CD4-positive, alpha-beta T cell treated with Interleukin-10 for 1 hour (primary cell): ENCODE results near the gene ANAPC4.

Experiments used
- DNase-seq: peaks from one replicate; pipeline ENCODE4 v3.0.0-alpha.2; 2020

The ANAPC4 gene

GRCh38 chr4:25379591-25379990, 2.5 kb downstream of the ANAPC4 start:
- DNase-seq: no peak

DNA sequence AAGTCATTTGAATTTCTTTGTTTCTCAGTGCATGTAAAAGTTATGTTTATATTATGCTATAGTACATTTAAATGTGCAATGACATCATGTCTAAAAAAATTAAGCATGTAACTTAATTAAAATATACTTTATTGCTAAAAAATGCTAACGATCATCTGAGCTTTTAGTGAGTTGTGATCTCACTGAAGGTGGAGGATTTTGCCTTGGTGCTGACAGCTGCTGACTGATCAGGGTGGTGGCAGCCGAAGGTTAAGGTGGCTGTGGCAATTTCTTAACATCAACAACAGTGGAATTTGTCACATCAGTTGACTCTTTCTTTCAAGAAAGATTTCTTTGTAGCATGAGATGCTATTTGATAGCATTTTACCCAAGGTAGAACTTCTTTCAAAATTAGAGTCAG, 6.6 kb downstream of the ANAPC4 start:
- no peak for DNase-seq

DNA sequence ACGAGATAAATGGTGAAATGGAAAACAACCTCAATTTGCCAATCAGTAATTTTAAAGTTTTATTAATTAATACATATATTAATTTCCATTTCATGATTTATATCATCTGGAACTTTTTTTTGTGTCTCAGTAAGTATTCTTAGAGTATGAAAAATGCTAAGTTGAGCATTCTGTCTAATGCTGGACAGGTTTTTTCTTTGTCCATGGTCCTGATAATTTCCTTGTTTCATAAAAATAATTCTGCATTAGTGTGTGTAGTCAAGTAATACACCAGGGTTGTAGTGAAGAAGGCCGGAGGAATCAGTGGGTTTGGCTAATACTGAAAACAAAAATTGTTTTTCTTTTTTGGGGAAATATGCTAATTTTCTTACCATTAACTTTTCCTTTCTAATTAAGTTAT, 9.9 kb downstream of the ANAPC4 start:
- no peak for DNase-seq

- no peak for DNase-seq
Observed at GRCh38 chr4:25397305-25397704, 20.2 kb downstream of the ANAPC4 start.

GRCh38 chr4:25399510-25399909, 22.4 kb downstream of the ANAPC4 start:
- no peak for DNase-seq

DNA sequence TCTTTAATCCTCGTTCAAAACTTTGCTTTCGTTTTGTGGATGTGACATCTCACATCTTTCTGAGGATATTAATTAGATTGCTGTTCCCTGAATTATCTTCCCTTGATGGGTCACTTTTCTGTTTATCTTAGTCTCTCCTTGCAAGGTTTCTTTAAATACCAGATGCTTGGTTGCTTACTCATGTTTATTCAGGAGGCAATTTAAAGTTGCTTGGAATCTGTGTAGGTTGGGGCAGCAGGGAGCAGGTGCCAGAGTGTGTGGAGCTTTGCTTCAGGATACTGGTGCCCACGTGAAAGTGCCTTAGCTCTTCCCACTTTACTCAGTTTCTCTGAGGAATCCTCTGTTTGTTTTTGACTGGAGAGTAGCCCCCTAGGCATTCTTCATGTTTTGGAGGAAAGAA, 24.0 kb downstream of the ANAPC4 start:
- DNase-seq: no peak

DNA sequence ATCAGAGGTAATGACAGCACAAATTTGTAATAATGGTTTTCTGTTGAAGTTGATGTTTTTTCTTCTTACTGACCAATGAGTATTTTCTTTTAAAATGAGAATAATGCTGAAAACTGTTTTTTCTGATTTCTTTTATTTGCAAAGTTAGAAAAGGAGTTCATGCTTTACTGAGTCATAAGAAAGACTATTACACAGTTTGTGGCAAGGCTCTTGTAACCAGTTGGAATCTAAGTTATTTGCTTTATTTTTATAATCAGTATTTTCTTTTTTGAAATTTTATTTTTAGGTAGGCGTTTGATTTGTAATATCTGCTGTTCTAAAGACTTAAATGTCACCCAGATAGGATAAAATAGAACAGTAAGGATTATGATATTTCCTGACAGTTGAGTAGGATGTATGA, 25.5 kb downstream of the ANAPC4 start:
- DNase-seq: no peak

GRCh38 chr4:25403699-25404098, 26.6 kb downstream of the ANAPC4 start:
- DNase-seq: no peak

GRCh38 chr4:25405453-25405852, 28.4 kb downstream of the ANAPC4 start:
- DNase-seq: no peak

DNA sequence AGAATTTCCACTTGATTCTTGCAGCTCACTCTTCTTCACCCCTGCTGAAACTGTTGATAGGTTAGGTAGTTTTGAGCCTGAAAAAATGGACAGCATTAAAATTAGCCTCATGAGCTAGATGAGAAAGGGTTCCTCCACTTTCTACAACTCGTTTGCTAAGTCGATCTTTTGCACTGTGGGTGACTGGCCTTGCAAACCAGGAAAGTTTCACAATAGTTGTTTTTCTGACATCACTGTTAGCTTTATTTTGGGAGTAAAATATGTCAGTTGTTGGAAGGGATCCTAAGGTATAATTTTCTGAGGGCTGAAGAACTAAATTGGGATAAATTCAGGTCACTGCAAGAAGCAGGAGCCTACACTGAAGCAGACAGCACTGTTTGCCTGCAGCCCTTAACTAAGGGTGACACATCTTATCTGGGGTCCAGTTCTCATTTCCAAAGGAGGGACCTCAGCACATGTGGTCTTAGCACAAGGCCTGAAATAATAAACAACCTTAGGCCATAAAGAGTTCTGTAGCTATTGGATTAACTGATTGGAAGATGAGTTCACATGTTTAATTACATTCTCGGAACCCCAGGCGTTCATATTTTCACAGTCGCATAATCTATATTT, 29.1 kb downstream of the ANAPC4 start:
- DNase-seq: no peak

- DNase-seq: no peak
Observed at GRCh38 chr4:25410820-25411529, 33.9 kb downstream of the ANAPC4 start.

DNA sequence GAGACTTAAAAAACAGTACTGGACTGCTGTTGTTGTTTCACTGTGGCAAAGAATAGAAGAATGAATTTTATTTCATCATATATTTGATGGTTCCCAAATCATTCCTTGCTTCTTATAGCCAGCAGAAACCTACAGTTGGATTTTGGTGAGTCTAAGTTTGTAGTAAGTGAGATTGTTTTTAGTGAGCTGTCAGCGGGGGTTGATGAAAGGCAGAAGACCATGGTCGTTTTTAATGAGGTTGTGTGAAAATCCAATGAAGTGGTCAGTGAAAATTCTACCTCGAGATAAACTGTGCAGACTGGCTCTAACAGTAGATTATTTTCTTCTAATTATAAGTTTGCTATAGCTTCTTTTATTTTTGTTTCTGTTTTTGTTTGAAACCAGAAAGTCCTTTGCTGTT, 36.2 kb downstream of the ANAPC4 start:
- no peak for DNase-seq

DNA sequence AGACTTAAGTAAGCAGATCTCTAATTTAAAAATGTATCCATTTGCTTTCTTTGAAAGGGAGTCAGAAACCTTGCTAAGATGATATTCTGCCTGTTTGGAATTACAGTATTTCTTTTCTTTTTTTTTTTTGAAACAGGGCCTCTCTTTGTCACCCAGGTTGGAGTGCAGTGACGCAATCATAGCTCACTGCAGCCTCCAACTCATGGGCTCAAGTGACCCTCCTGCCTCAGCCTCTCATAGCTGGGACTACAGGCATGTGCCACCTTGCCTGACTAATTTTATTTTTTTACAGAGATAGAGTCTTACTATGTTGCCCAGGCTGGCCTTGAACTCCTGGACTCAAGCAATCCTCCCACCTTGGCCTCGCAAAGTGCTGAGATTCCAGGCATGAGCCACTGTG, 40.0 kb downstream of the ANAPC4 start:
- DNase-seq: no peak

GRCh38 chr4:25420931-25421330, 43.9 kb downstream of the ANAPC4 start:
- DNase-seq: no peak

- DNase-seq: no peak
Observed at GRCh38 chr4:25421816-25422525, 44.9 kb downstream of the ANAPC4 start.

GRCh38 chr4:25423548-25423947, 46.5 kb downstream of the ANAPC4 start:
- no peak for DNase-seq

GRCh38 chr4:25424539-25425228, 47.6 kb downstream of the ANAPC4 start:
- DNase-seq: no peak

DNA sequence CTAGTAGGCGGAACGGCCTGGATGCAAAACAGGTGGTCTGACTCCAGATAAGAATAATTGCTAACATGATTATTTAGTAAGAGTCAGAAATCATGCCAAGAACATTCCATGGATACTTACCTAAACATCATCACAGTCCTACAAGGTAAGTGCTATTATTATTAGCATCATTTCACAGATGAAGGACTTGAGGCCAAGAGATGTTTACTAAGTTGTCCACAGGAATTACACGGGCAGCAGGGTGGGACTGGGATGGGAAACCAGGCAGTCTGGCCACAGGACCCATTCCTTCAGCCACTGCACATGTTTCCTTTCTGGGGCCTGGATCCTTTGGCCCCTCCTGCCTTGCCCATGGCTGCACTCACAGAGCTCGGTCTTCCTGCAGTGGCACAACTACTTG, 48.3 kb downstream of the ANAPC4 start:
- no peak for DNase-seq

DNA sequence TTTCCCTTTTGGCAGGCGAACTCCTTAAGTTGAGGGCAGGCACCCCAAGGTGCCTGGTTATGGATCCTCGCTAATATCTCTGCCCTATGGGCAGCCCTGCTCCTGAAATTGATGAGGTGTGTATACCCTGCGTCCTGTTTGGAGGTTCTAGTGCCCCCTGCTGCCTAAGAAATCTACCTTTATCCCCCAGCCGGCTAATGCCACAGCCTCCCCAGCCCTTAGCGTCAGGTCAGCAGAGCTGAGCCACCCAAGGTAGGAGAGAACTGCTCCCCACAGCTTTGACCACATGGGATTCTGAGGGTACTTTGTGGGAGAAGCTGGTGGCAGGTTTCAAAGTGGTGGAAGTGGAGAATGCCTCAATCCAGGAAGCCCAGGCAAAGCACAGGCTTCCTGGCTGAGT, 50.8 kb downstream of the ANAPC4 start:
- DNase-seq: no peak

DNA sequence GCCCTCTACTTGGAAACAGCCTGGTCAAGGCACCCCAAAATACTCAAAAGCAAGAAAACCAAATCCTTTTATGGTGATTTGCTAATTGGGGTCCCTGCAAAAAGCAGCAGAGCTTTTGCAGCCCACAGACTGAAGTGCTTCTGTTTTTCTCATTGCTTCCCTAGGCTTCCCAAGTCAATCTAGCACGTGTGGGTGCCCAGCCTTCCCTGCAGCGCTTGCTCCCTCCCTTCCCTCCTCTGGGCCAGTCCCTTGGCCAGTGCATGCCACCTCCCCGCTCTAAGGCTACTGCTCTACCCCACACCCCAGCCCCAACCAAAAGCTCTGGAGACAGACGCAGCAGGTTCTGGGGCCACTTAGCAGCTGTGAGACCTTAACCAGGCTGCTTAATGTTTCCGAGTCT, 53.6 kb downstream of the ANAPC4 start:
- DNase-seq: no peak

DNA sequence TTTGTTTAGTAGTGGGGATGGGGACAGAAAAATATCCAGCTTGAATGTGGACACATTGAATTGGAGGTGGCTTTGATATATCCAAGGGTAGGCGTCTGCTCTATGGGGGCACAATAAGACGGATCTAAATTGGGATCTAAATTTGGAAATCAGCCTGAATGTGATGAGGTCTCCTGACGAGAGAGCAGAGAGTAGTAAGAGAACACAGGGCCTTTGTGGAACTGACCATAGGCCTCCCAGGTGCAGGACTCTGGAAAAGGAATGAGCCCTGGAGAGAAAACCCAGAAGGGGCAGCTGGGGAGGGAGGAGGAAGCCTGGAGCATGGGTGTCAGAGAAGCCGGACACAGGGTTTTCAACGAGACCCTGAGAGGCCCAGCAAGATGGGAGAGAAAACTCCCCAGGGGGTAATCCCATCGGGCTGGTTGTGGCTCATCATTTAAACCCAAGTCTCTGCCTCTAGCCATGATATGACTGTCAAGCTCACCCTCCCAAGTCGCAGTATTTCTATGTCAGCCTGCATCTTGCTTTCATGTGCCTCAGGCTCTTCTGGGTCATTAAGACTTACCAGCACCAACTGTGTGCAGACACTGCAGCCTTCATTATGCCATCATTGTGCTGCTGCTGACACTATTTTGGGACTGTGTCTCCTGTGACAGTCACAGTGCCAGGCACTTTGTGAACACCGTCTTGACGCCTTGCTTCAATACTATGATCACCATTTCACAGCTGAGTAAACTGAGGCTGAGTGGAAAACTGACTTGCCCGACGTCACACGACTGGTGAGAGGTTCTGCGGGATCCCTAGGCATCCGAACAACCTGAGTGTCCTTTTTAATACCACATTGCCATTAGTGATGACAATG, 57.1 kb downstream of the ANAPC4 start:
- DNase-seq: no peak

GRCh38 chr4:25437926-25438325, 60.9 kb downstream of the ANAPC4 start:
- no peak for DNase-seq
